Neuron (in vitro differentiated cells): ENCODE data around the gene EPHB1.

ENCODE experiments used
- H2AFZ ChIP-seq: one replicate; pipeline ENCODE4 v1.6.1; 2013; ENCODE audit warnings: low read depth, mild to moderate bottlenecking, inconsistent platforms, low read length, moderate library complexity
- H3K27me3 ChIP-seq: one replicate; pipeline ENCODE4 v1.6.1; 2013; ENCODE audit warnings: low read length; ENCODE audit not compliant: insufficient read depth
- H3K36me3 ChIP-seq: one replicate; pipeline ENCODE4 v1.6.1; 2013; ENCODE audit warnings: low read length; ENCODE audit not compliant: insufficient read depth
- H3K4me1 ChIP-seq: one replicate; pipeline ENCODE4 v1.6.1; 2013; ENCODE audit warnings: low read length; ENCODE audit not compliant: insufficient read depth
- H3K4me3 ChIP-seq: 2 replicates; pipeline ENCODE4 v1.5.1; 2013; ENCODE audit warnings: mild to moderate bottlenecking, low read length, moderate library complexity
- H3K9me3 ChIP-seq: one replicate; pipeline ENCODE4 v1.6.1; 2013; ENCODE audit warnings: low read length

EPHB1 gene

DNA sequence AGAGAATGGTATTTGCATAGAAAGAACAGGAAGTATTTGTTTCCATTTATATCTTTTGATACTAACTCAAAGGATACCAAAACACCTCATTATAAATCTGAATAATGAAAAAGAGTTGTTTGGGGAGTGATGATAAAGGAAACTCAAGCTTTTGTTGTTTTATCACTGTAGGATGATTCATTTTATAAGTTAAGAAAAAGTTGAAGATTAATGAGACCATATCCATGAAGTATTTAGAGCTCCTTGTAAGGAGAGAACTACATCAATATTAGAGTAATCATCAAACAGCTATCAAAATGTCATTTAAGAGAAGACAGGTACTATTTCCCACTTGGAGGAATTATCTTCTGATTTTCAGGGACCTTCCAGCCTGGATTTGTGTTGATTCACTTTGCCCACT, 92.5 kb downstream of the EPHB1 start:
- Histone ChIP-seq H3K4me3 (no peak overlapping the region), H2AFZ (no peak overlapping the region), H3K4me1 (no peaks in the 10 kb centered on the region), H3K36me3 (no peaks in the 10 kb centered on the region), H3K27me3 (no peaks in the 10 kb centered on the region), H3K9me3 (no peaks in the 10 kb centered on the region)

DNA sequence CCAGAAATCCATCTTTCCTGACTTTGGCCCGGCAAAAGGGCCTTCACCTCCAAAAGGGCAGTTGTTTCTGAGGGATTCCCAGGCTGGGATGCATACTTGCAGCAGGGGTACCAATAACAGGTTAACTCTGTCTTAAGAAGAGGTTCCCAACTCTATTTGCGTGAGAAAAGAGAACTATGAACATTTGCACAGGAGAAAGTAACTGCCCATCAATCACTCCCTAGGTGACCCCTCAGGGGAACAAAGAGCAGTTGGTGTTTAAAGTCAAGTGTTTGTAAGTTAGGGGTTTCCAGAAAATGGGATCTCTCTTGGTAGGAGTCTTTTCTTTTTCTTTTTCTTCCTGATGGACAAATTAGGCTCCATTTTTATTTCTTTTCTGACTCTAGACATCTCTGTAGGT, 97.3 kb downstream of the EPHB1 start:
- H3K4me3 ChIP-seq: no peak overlapping the region
- H3K27me3 ChIP-seq: no peaks in the 10 kb centered on the region
- no peaks in the 10 kb centered on the region for H3K36me3 ChIP-seq
- no peaks in the 10 kb centered on the region for H3K4me1 ChIP-seq
- H2AFZ ChIP-seq: no peak overlapping the region
- H3K9me3 ChIP-seq: no peaks in the 10 kb centered on the region

DNA sequence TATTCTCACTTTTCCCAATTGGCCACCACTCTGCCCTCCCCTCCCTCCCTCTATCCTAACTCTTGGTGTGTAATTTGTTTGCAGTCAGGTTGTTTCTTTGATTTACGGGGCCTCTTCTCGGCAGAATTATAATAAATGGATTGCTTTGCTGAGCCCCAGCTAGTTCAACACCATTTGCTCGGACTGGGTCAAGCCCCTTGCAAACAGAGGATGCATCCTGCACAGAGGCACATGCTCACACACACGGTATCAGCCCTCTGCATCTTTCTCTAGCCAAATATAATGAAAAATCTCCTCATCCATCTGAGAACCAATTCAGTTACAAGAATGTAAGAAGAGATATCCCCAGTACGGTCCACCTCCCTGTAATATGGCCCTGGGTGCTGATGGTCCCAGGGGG, 97.7 kb downstream of the EPHB1 start:
- no peaks in the 10 kb centered on the region for H3K36me3 ChIP-seq
- no peak overlapping the region for H3K4me3 ChIP-seq
- no peak overlapping the region for H2AFZ ChIP-seq
- H3K9me3 ChIP-seq: no peaks in the 10 kb centered on the region
- no peaks in the 10 kb centered on the region for H3K27me3 ChIP-seq
- H3K4me1 ChIP-seq: no peaks in the 10 kb centered on the region

DNA sequence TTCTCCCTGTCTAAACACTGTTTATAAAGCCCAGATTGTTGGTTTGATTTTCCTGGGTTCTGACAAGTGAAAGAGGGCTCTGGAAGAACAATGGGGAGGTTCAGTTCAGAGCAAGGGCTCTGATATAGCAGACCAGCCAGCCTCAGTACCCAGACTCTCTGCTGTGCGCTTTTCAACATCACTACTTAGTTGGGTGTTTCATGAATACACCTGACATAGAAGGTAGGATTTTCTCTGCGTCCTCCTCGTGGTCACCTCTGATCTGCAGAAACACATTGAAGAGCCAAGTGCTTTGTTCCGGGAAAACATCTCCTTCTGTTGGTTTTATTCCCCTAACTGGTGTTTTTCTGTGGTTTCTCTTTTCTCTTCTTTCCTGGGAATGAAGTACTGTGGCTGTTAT, 99.5 kb downstream of the EPHB1 start:
- H2AFZ ChIP-seq: no peak overlapping the region

DNA sequence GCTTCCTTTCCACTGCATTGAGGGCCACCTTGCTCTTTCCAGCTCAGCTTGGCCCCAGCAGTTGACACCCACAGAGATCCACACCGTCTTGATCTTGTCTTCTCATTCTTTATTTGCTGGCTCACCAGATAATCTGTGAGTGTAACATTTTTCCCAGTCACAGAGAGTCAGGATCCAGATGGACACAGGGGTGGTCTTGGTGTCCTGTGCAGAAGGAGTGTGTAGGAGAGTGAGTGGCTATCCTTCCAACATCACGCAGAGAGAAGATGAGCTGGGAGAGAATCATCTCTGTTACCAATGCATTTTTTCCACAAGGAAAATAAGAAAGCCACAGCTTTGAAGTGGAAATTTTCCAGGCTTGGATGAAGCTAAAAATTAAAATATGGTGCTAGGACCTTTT, 100.1 kb downstream of the EPHB1 start:
- no peaks in the 10 kb centered on the region for H3K9me3 ChIP-seq
- no peaks in the 10 kb centered on the region for H3K27me3 ChIP-seq
- no peaks in the 10 kb centered on the region for H3K4me1 ChIP-seq
- H3K36me3 ChIP-seq: no peaks in the 10 kb centered on the region
- H2AFZ ChIP-seq: no peak overlapping the region
- H3K4me3 ChIP-seq: no peak overlapping the region

More for the DNA sequence above, 99.5 kb downstream of the EPHB1 start:
- Histone ChIP-seq H3K9me3 (no peaks in the 10 kb centered on the region), H3K27me3 (no peaks in the 10 kb centered on the region), H3K36me3 (no peaks in the 10 kb centered on the region), H3K4me1 (no peaks in the 10 kb centered on the region), H3K4me3 (no peak overlapping the region)

DNA sequence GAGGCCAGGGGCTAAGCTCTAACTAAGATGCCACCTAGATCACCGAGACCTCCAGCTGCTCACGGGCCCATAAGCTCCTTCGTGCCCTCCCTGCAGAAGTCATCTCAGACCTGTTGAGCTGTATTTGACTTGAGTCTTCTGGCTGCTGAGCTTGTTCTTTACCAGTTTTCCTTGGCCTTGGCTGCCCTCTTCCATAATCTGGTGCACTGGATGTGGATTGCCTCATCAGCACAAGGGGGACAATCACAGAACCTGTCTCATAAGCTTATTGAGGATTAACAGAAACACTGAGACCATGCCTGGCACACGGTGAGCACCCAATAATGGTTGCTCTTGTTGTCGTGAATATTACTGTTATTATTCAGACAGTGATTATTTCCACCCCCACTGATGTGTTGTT, 101.1 kb downstream of the EPHB1 start:
- no peaks in the 10 kb centered on the region for H3K9me3 ChIP-seq
- H3K4me3 ChIP-seq: no peak overlapping the region
- no peaks in the 10 kb centered on the region for H3K27me3 ChIP-seq
- H3K36me3 ChIP-seq: no peaks in the 10 kb centered on the region
- no peaks in the 10 kb centered on the region for H3K4me1 ChIP-seq
- H2AFZ ChIP-seq: no peak overlapping the region

DNA sequence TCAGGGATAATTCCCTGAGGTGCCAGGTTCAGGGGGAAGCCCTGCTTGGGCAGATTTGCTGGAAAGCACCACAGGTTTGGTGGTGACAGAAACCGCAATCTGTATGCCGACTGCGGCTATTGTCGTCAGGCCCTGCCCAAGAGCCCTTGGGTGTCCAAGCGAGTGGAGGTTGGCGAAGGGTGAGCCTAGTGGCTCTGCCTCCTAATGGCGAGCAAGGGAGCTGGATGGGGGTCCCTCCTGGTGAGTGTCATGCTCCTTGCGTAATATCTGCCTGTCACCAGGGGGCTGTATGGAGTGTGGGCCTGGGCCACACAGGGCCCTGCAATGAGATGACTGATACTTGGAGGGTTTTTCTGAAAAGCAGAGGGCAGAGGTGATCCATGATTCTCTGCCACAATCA, 101.6 kb downstream of the EPHB1 start:
- Histone ChIP-seq H3K36me3 (no peaks in the 10 kb centered on the region), H3K9me3 (no peaks in the 10 kb centered on the region), H3K4me1 (no peaks in the 10 kb centered on the region), H3K27me3 (no peaks in the 10 kb centered on the region), H2AFZ (no peak overlapping the region), H3K4me3 (no peak overlapping the region)

DNA sequence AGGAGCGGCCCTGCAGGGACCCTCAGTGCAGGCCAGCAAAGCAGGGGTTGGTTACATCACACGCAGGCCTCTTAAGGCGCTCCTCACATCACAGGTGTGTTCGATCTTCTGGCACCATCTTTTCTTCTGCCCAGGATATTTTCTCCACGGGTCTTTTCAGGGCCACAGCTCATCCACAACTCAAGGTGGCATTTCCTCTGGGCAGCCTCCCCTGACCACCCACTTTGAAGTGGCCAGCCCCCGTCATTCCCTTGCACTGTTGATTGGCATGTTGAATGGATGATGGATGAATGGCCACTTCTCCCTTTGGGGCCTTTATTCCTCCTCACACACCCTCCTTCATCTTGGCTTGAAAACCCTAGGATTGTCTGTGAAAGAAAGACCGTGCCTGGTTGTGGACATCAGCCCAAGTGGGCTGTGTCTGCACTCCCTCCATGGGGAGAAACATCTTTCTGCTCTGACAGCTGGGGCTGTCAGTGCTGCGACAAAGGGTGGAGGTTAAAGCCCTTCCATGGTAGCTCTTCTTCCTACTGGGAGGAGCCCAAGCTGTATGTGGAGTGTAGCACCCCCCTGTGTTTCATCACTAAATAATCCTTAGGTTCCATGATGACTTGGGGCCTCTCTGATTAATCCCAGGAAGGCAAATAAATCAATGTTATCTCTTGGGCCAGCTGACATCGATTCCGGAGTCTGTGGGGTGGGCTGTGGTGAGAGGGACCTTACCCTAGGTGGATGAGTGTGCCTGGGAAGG, 102.5 kb downstream of the EPHB1 start:
- Histone ChIP-seq H3K4me1 (no peaks in the 10 kb centered on the region), H3K36me3 (no peaks in the 10 kb centered on the region)

DNA sequence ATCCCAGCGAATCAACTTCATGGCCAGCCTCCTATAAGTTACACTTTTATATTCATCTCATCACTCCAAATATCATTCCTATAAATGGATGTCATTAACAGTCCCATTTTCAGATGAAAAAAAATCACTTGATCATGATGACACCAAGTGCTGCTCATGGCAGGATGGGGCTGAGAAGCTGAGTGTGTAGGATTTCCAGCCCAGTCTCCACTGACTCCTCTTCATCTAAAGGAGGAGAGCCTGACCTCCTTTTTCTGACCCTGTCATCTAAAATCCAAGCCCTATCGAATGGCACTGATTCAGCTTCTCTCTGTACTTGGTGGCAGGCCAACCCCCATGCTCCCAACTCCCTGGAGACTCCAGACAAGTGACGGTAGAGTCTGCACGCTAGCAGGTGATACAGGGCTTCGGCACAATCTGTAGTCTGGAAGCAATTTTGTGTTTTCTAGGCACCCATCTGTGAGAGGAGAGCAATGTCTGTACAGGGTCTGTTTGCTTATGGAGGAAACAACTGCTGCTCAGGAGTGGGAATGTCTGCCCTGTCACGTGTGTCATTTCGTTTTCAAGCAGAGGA, 103.2 kb downstream of the EPHB1 start:
- Histone ChIP-seq H3K36me3 (no peaks in the 10 kb centered on the region), H3K27me3 (no peaks in the 10 kb centered on the region), H2AFZ (no peak overlapping the region), H3K4me1 (no peaks in the 10 kb centered on the region), H3K9me3 (no peaks in the 10 kb centered on the region), H3K4me3 (no peak overlapping the region)

More for the DNA sequence above, 102.5 kb downstream of the EPHB1 start:
- H3K4me3 ChIP-seq: no peak overlapping the region
- H2AFZ ChIP-seq: no peak overlapping the region
- H3K9me3 ChIP-seq: no peaks in the 10 kb centered on the region
- no peaks in the 10 kb centered on the region for H3K27me3 ChIP-seq

DNA sequence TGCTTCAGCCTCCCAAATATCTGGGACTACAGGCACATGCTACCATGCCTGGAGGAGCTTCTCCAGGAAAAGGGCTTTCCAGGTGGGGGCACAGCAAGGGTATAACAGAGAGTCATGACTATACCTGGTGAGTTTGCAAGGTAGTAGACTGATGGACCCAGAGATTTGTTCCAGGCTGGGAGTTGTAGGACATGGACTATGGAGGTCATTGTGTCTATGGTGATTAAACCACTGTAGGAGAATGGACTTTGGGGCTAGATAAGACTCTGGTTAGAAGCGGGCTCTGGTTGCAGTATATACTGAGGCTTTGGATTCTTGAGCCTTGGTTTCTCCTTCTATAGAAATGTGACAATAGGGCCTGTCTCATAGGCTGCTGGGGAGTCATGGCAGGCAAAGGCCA, 104.7 kb downstream of the EPHB1 start:
- Histone ChIP-seq H2AFZ (no peak overlapping the region), H3K36me3 (no peaks in the 10 kb centered on the region), H3K4me1 (no peaks in the 10 kb centered on the region), H3K27me3 (no peaks in the 10 kb centered on the region), H3K9me3 (no peaks in the 10 kb centered on the region), H3K4me3 (no peak overlapping the region)

DNA sequence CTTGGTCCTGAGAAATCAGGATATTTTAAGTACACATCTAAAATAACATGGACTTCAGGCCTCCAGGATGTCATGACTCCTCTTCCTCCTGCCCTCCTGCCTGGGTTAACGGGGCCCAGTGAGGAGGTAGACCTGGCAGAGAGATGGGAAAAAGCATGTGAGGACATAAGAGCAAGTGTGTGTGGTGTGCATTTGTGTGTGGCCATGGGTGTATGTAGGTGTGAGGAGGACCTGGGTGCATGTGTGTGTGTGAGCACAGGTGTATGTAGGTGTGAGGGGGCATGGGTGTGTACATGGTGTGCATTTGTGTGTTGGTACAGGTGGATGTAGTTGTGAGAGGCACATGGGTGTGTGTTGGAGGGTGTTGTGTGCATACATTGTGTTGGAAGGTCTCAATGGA, 105.4 kb downstream of the EPHB1 start:
- Histone ChIP-seq H3K4me3 (no peak overlapping the region), H3K9me3 (no peaks in the 10 kb centered on the region), H2AFZ (no peak overlapping the region), H3K27me3 (no peaks in the 10 kb centered on the region), H3K4me1 (no peaks in the 10 kb centered on the region), H3K36me3 (no peaks in the 10 kb centered on the region)

DNA sequence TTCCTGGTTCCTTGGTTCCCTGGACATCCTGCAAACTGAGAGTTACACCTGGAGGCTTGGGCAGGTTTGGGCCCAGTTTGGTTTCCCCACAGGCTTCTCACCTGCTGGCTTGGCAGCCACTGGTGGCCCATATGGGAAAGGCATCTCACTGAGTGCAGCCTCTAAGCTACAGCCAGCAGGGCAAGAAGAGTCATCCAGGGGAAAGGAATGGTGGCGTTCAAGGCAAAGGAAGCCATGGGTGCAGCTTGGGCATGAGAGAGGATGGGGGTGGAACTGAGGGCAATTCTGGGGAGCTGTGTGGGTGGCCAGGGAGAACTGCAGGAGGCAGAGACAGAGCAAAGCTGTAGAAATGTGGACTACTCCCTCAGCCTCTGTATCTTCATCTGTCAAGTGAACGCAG, 106.4 kb downstream of the EPHB1 start:
- Histone ChIP-seq H3K4me3 (no peak overlapping the region), H2AFZ (no peak overlapping the region), H3K27me3 (no peaks in the 10 kb centered on the region), H3K4me1 (no peaks in the 10 kb centered on the region), H3K9me3 (no peaks in the 10 kb centered on the region), H3K36me3 (no peaks in the 10 kb centered on the region)

DNA sequence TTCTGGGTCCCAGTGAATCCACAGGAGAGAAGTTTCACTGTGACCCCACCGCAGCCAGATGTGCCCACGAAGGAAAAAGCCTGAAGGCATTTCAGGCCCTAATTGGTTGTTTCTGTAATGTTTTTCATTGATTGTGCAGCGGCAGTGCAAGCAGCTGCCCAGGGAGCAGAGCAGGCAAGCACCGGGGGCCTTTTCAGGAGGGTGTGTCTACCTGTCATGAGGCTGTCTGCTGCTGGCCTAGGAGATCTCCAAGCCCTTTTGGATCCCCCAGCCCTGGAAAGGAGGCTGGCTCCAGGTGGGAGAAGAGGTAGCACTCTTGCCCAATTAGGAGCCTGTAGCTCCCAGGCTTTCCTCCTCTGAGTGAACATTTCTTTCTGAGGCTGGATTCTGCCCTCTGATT, 108.8 kb downstream of the EPHB1 start:
- Histone ChIP-seq H3K9me3 (no peaks in the 10 kb centered on the region), H3K4me3 (no peak overlapping the region), H3K27me3 (no peaks in the 10 kb centered on the region), H3K4me1 (no peaks in the 10 kb centered on the region), H3K36me3 (no peaks in the 10 kb centered on the region), H2AFZ (no peak overlapping the region)

DNA sequence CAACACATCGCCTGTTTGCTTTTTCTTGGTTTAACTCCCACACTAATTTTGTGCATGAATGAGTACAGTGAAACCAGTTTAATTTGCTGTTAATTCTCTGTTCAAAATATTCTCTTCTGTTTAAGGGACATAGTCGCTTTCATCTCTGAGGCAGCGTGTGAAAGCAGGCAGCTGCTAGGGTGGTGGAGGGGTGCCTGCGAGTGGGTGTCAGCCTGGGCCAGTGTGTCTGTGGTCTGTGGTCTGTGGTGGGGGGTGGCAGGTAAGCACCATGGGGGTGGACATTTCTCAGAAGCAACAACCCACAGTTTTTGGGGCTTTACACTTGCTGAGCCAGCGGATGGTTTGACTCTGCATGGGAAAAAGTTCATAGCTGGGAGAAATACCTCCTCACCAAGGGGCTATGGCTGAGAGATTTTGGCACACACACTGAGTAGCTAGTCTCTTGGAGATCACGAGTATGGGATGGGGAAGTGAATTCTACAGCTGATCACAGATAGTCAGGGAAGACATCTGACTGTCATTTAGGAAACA, 109.2 kb downstream of the EPHB1 start:
- H3K4me3 ChIP-seq: no peak overlapping the region
- no peaks in the 10 kb centered on the region for H3K27me3 ChIP-seq
- H3K4me1 ChIP-seq: no peaks in the 10 kb centered on the region
- H3K9me3 ChIP-seq: no peaks in the 10 kb centered on the region
- H2AFZ ChIP-seq: no peak overlapping the region
- no peaks in the 10 kb centered on the region for H3K36me3 ChIP-seq
